H1 (cell line): Measurements from ENCODE around the gene MORN2. TPM values are rescaled to one million over a fixed set of nuclear protein-coding genes. Genes with fewer than 3 reads are reported as not detected.

ENCODE experiments used
- CTCF ChIA-PET: fragments of 300-600 bp; sonication (Branson Sonifier 250); formaldehyde crosslinking; loops from one replicate; lab custom pipeline; 2021; ENCODE audit not compliant: partially characterized antibody; lab: Charles Lee
- POLR2A ChIA-PET: fragments of 300-600 bp; sonication (Branson Sonifier 250); formaldehyde crosslinking; loops from one replicate; lab custom pipeline; 2021; ENCODE audit warnings: inconsistent platforms; ENCODE audit not compliant: partially characterized antibody; lab: Charles Lee
- DNase-seq, 2 experiments: peaks; one replicate each; pipeline versions ENCODE4 v3.0.0 to v3.0.0-alpha.2; 2010 to 2022; ENCODE audit warnings: low spot score in 2 of 2, low read depth in 1 of 2, mixed read lengths in 1 of 2
- FAIRE-seq: peaks from 2 replicates; lab custom pipeline; 2011; peaks lifted over from hg19 to GRCh38; lab: Jason Lieb, UNC
- H2AFZ ChIP-seq: 2 replicates; pipeline ENCODE4 v1.8.1; 2012; ENCODE audit warnings: low read length, inconsistent platforms
- H2AK5ac ChIP-seq: 2 replicates; pipeline ENCODE4 v1.6.1; 2013; ENCODE audit warnings: low read depth, low read length
- H2BK120ac ChIP-seq: replicated peaks from 2 replicates; pipeline ENCODE3; 2013; ENCODE audit warnings: low read depth, low read length, inconsistent platforms
- H2BK12ac ChIP-seq: 2 replicates; pipeline ENCODE4 v1.6.1; 2013; ENCODE audit warnings: low read depth, low read length
- H2BK15ac ChIP-seq: 2 replicates; pipeline ENCODE4 v1.6.1; 2013; ENCODE audit warnings: low read length
- H2BK20ac ChIP-seq: 2 replicates; pipeline ENCODE4 v1.6.1; 2013; ENCODE audit warnings: low read length
- H2BK5ac ChIP-seq: 2 replicates; pipeline ENCODE4 v1.6.1; 2013; ENCODE audit warnings: low read depth, low read length
- H3K14ac ChIP-seq: 2 replicates; pipeline ENCODE4 v1.6.1; 2013; ENCODE audit warnings: inconsistent platforms; ENCODE audit not compliant: insufficient read length
- H3K18ac ChIP-seq: 2 replicates; pipeline ENCODE4 v1.6.1; 2013; ENCODE audit warnings: low read length; ENCODE audit errors: extremely low read depth
- H3K23ac ChIP-seq: 2 replicates; pipeline ENCODE4 v1.6.1; 2013; ENCODE audit warnings: inconsistent platforms; ENCODE audit not compliant: insufficient read length
- H3K23me2 ChIP-seq: 2 replicates; pipeline ENCODE4 v1.6.1; 2013; ENCODE audit warnings: low read depth, low read length
- H3K27ac ChIP-seq: 2 replicates; pipeline ENCODE4 v1.6.1; 2011; ENCODE audit warnings: low read depth, low read length, inconsistent platforms
- H3K27me3 ChIP-seq, 4 experiments: replicated peaks in 1 of 4; 1 replicate in 1 of 4; 2 replicates in 3 of 4; pipeline versions ENCODE4 v1.6.1 to v1.8.1; 2011 to 2013; ENCODE audit warnings: low read length in 3 of 4, mild to moderate bottlenecking in 3 of 4, inconsistent platforms in 2 of 4, mixed read lengths in 2 of 4, moderate library complexity in 1 of 4; ENCODE audit not compliant: control insufficient read depth in 3 of 4, insufficient read depth in 3 of 4; ENCODE audit errors: extremely low read depth in 1 of 4
- H3K36me3 ChIP-seq, 4 experiments: 2 replicates each; pipeline versions ENCODE4 v1.6.1 to v1.8.1; 2011 to 2013; ENCODE audit warnings: mild to moderate bottlenecking in 4 of 4, low read length in 3 of 4, moderate library complexity in 2 of 4, control low read depth in 1 of 4, inconsistent platforms in 1 of 4; ENCODE audit not compliant: insufficient read depth in 4 of 4, control insufficient read depth in 2 of 4
- H3K4ac ChIP-seq: replicated peaks from 2 replicates; pipeline ENCODE3; 2013; ENCODE audit warnings: low read length, low read depth, mixed read lengths, inconsistent platforms; ENCODE audit not compliant: insufficient read length
- H3K4me1 ChIP-seq, 4 experiments: replicated peaks in 1 of 4; 1 replicate in 1 of 4; 2 replicates in 3 of 4; pipeline versions ENCODE4 v1.6.1 to v1.8.1; 2011 to 2013; ENCODE audit warnings: low read length in 3 of 4, inconsistent platforms in 2 of 4, mixed read lengths in 1 of 4; ENCODE audit not compliant: insufficient read depth in 4 of 4, control insufficient read depth in 3 of 4
- H3K4me2 ChIP-seq, 2 experiments: 2 replicates each; pipeline versions ENCODE4 v1.6.1 to v1.8.1; 2011 to 2013; ENCODE audit warnings: low read depth in 2 of 2, low read length in 2 of 2, control low read depth in 1 of 2, inconsistent platforms in 1 of 2, mild to moderate bottlenecking in 1 of 2; ENCODE audit not compliant: insufficient read depth in 1 of 2
- H3K4me3 ChIP-seq, 4 experiments: fragments of 200-600, 300-600 bp in 1 of 4; sonication (generic), shearing (Covaris generic), sonication (Bioruptor Twin) in 1 of 4; 2 replicates each; pipeline versions ENCODE4 v1.5.1 to v1.8.1; 2011 to 2016; ENCODE audit warnings: low read length in 4 of 4, low read depth in 3 of 4, control low read depth in 2 of 4, inconsistent platforms in 2 of 4, mild to moderate bottlenecking in 2 of 4, mixed read lengths in 1 of 4, moderate library complexity in 1 of 4; ENCODE audit not compliant: insufficient read depth in 2 of 4; ENCODE audit errors: extremely low read depth in 1 of 4
- H3K56ac ChIP-seq: replicated peaks from 2 replicates; pipeline ENCODE3; 2013; ENCODE audit warnings: low read depth, mild to moderate bottlenecking, mixed read lengths, low read length, inconsistent platforms; ENCODE audit not compliant: insufficient read length
- H3K79me1 ChIP-seq: 2 replicates; pipeline ENCODE4 v1.6.1; 2013; ENCODE audit warnings: low read depth, low read length, control low read depth
- H3K79me2 ChIP-seq, 2 experiments: 2 replicates each; pipeline versions ENCODE4 v1.6.1 to v1.8.1; 2012 to 2013; ENCODE audit warnings: low read length in 2 of 2, mild to moderate bottlenecking in 2 of 2, inconsistent platforms in 1 of 2; ENCODE audit not compliant: insufficient read depth in 2 of 2, control insufficient read depth in 1 of 2
- H3K9ac ChIP-seq, 4 experiments: replicated peaks in 1 of 4; 1 replicate in 1 of 4; 2 replicates in 3 of 4; pipeline versions ENCODE4 v1.6.1 to v1.8.1; 2011 to 2013; ENCODE audit warnings: low read depth in 3 of 4, low read length in 3 of 4, control low read depth in 2 of 4, mild to moderate bottlenecking in 2 of 4, moderate library complexity in 2 of 4, inconsistent platforms in 1 of 4; ENCODE audit errors: extremely low read depth in 1 of 4
- H3K9me3 ChIP-seq, 2 experiments: 2 replicates each; pipeline versions ENCODE4 v1.6.1 to v1.8.1; 2012 to 2013; ENCODE audit warnings: mild to moderate bottlenecking in 2 of 2, moderate library complexity in 2 of 2, control low read depth in 1 of 2, inconsistent platforms in 1 of 2, low read depth in 1 of 2, low read length in 1 of 2, mixed read lengths in 1 of 2; ENCODE audit not compliant: insufficient read depth in 2 of 2
- H4K20me1 ChIP-seq, 2 experiments: replicated peaks in 1 of 2; 2 replicates each; pipeline versions ENCODE3 to v1.8.1; 2011 to 2013; ENCODE audit warnings: inconsistent platforms in 2 of 2, low read length in 2 of 2, mild to moderate bottlenecking in 1 of 2; ENCODE audit not compliant: insufficient read depth in 2 of 2, control insufficient read depth in 1 of 2
- H4K5ac ChIP-seq: 2 replicates; pipeline ENCODE4 v1.6.1; 2013; ENCODE audit warnings: low read length, low read depth, mixed read lengths, inconsistent platforms; ENCODE audit not compliant: insufficient read length
- H4K8ac ChIP-seq: 2 replicates; pipeline ENCODE4 v1.8.0; 2013; ENCODE audit warnings: mild to moderate bottlenecking, moderate library complexity, low read length, inconsistent platforms; ENCODE audit not compliant: insufficient read depth; ENCODE audit errors: extremely low read depth
- H4K91ac ChIP-seq: replicated peaks from 2 replicates; pipeline ENCODE3; 2013; ENCODE audit warnings: low read length, mixed read lengths, inconsistent platforms; ENCODE audit not compliant: insufficient read length
- CHD2 ChIP-seq: IDR thresholded peaks from 2 replicates; pipeline ENCODE4 v1.6.1; 2012; ENCODE audit warnings: low read length, improper control_type of control experiment
- RAD21 ChIP-seq, 2 experiments: IDR thresholded peaks in 1 of 2; conservative IDR thresholded peaks in 1 of 2; 2 replicates each; pipeline ENCODE4 v1.6.1; 2011; ENCODE audit warnings: low read depth in 2 of 2, low read length in 2 of 2, improper control_type of control experiment in 1 of 2, inconsistent platforms in 1 of 2, mild to moderate bottlenecking in 1 of 2, moderate library complexity in 1 of 2
- RNF2 ChIP-seq: fragments of 200-900, 300-1000 bp; sonication (generic); IDR thresholded peaks from 2 replicates; pipeline ENCODE4 v1.7.1; 2016; ENCODE audit warnings: borderline replicate concordance, low read depth, mild to moderate bottlenecking, antibody characterized with exemption, low read length; ENCODE audit not compliant: poor library complexity, severe bottlenecking; ENCODE audit errors: missing control alignments
- SUZ12 ChIP-seq: fragments of 200-600 bp; sonication (generic); IDR thresholded peaks from 2 replicates; pipeline ENCODE4 v1.6.1; 2012; ENCODE audit warnings: mild to moderate bottlenecking, inconsistent platforms, low read length, moderate library complexity, mixed read lengths
- TEAD4 ChIP-seq: IDR thresholded peaks from 2 replicates; pipeline ENCODE4 v1.6.1; 2012; ENCODE audit warnings: low read depth, low read length, inconsistent platforms, mixed read lengths
- ZNF274 ChIP-seq: IDR thresholded peaks from 2 replicates; pipeline ENCODE4 v1.7.0; 2012; ENCODE audit warnings: low read length, borderline replicate concordance; ENCODE audit errors: extremely low read depth
- WGBS, 2 experiments: shearing (Covaris generic) in 1 of 2; methylation state at CpG; one replicate each; pipeline versions ENCODE4 v1.1.6 to v1.1.7; 2013 to 2015; ENCODE audit warnings: low lambda C conversion rate in 2 of 2, mixed read lengths in 2 of 2, inconsistent platforms in 1 of 2, low coverage in 1 of 2, missing lambda C conversion rate in 1 of 2; ENCODE audit not compliant: insufficient replicate concordance in 2 of 2, insufficient coverage in 1 of 2, insufficient read length in 1 of 2; ENCODE audit errors: extremely low coverage in 1 of 2, missing lambda C conversion rate in 1 of 2; 5-methylcytosine and 5-hydroxymethylcytosine counted together
- polyA plus RNA-seq, 7 experiments: library from polyadenylated mRNA; depleted of rRNA in 3 of 7; stranded (reverse) in 5 of 7; unstranded in 2 of 7; fragments of >200 nt in 5 of 7; fragments of 200-250 nt in 2 of 7; gene quantifications; 1 replicate in 5 of 7; 2 replicates in 1 of 7; 4 replicates in 1 of 7; pipeline versions ENCODE4 v1.2.1 to v1.2.3, GENCODE V29; 2011 to 2013; ENCODE audit warnings: missing spikeins in 2 of 7, mixed read lengths in 2 of 7
- total RNA-seq: library from RNA; stranded (reverse); fragmentation: NEBNext Ultra II Directional; extraction: Animal tissue kit (Norgen Biotek cat#: 25700); gene quantifications from 2 replicates; pipeline ENCODE4 v1.2.1, GENCODE V29; 2021
- TF ChIP-seq, protein P1 (sequence below): IDR thresholded peaks from 2 replicates; pipeline ENCODE4 v1.6.1; 2011; ENCODE audit warnings: low read length, improper control_type of control experiment
- TF ChIP-seq, protein P2 (sequence below), 3 experiments: IDR thresholded peaks; 1 replicate in 2 of 3; 2 replicates in 1 of 3; pipeline versions ENCODE4 v1.5.1 to v1.6.1; 2011; ENCODE audit warnings: low read length in 3 of 3, mild to moderate bottlenecking in 3 of 3, inconsistent platforms in 2 of 3, low read depth in 1 of 3, moderate library complexity in 1 of 3; ENCODE audit not compliant: insufficient read depth in 1 of 3; ENCODE audit errors: control extremely low read depth in 1 of 3

MORN2 gene
- total and polyA plus RNA-seq, 2 of the 8 experiments (the other 6 are each of a cell fraction or from before 2014, with no cell fraction given): 7.2 to 11.3 TPM

DNA sequence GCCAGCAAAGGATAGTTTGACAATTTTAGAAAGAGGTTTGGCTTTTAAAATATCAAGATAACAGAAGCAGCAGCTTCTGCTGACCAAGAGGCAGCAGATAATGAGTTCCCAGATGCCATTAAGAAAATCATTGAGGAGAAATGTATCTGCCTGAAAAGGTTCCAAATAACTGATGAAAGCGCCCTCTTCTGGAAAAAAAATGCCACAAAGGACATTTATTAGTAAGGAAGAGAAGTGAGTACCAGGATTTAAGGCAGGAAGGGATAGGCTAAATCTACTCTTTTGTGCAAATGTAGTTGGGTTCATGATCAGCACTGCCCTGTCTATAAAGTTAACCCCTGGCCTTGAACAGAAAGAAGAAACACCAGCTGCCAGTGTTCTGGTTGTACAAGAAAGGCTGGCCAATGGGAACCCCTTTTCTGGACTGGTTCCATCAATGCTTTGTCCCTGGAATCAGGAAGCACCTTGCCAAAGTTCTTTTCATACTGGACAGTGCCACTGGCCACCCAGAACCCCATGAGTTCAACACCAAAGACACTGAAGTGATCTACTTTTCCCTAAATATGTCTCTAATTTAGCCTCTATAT lies 40.7 kb upstream of the MORN2 start:
- Histone ChIP-seq H3K27ac (no peak overlapping the region), H2BK12ac (no peak overlapping the region), H3K56ac (no peak overlapping the region), H3K4me2 (no peak overlapping the region), H3K23ac (no peak overlapping the region), H4K5ac (no peak overlapping the region), H3K18ac (no peak overlapping the region), H3K27me3 (no peaks in the 10 kb centered on the region), H2BK120ac (no peak overlapping the region), H3K9ac (no peak overlapping the region), H3K36me3 (peaks cover 2 to 18% (median 7%) of the 10 kb centered on the region in 4 experiments; a peak in 6 of 8 replicates), H2BK20ac (no peak overlapping the region), H3K9me3 (no peaks in the 10 kb centered on the region), H2AK5ac (no peak overlapping the region), H3K4ac (no peak overlapping the region), H3K23me2 (no peaks in the 10 kb centered on the region), H3K79me1 (no peaks in the 10 kb centered on the region), H4K91ac (no peak overlapping the region), H3K79me2 (no peaks in the 10 kb centered on the region), H4K8ac (no peak overlapping the region), H2BK5ac (no peak overlapping the region), H3K4me1 (no peaks in the 10 kb centered on the region), H2BK15ac (no peak overlapping the region), H3K14ac (no peak overlapping the region), H4K20me1 (no peaks in the 10 kb centered on the region), H2AFZ (no peak overlapping the region), H3K4me3 (no peak overlapping the region)
- FAIRE-seq (no peak), DNase-seq (no peak)
- POLR2A ChIA-PET: interaction anchor here (0.8 to 1.4 kb wide), 2 partner anchors 84 to 87 kb away, joined by 3 to 12 read pairs; partner anchors contain the start of gene SRSF7
- CTCF ChIA-PET: interaction anchor here (0.7 to 2.3 kb wide), 11 partner anchors 8 to 98 kb away, joined by 3 to 11 read pairs (median 4); partner anchors contain the start of gene SRSF7
- 20% methylated on average over 1 of the region's 1 CpG; no CpG with 5 or more reads in 1 of the 2 experiments for WGBS, 2 experiments
- TF ChIP-seq, protein P1, sequence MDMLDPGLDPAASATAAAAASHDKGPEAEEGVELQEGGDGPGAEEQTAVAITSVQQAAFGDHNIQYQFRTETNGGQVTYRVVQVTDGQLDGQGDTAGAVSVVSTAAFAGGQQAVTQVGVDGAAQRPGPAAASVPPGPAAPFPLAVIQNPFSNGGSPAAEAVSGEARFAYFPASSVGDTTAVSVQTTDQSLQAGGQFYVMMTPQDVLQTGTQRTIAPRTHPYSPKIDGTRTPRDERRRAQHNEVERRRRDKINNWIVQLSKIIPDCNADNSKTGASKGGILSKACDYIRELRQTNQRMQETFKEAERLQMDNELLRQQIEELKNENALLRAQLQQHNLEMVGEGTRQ: no peak
- TF ChIP-seq TEAD4: no peak
- no peak for TF ChIP-seq CHD2
- TF ChIP-seq, protein P2, sequence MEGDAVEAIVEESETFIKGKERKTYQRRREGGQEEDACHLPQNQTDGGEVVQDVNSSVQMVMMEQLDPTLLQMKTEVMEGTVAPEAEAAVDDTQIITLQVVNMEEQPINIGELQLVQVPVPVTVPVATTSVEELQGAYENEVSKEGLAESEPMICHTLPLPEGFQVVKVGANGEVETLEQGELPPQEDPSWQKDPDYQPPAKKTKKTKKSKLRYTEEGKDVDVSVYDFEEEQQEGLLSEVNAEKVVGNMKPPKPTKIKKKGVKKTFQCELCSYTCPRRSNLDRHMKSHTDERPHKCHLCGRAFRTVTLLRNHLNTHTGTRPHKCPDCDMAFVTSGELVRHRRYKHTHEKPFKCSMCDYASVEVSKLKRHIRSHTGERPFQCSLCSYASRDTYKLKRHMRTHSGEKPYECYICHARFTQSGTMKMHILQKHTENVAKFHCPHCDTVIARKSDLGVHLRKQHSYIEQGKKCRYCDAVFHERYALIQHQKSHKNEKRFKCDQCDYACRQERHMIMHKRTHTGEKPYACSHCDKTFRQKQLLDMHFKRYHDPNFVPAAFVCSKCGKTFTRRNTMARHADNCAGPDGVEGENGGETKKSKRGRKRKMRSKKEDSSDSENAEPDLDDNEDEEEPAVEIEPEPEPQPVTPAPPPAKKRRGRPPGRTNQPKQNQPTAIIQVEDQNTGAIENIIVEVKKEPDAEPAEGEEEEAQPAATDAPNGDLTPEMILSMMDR (IDR thresholded peaks at IDR 0.05; ENCODE audit: control extremely low read depth in 1 of 3, insufficient read depth in 1 of 3, low read depth in 1 of 3, low read length in 3 of 3): peak in 2 of 3 experiments; percentile 29 to 51; a peak in 2 of 4 replicates
- no peak for TF ChIP-seq RNF2
- peak; percentile 36 to 39 for TF ChIP-seq RAD21 (IDR thresholded peaks at IDR 0.05 in 1 of 2, conservative IDR thresholded peaks at IDR 0.05 in 1 of 2; ENCODE audit: low read depth in 2 of 2, low read length in 2 of 2)
- no peak for TF ChIP-seq SUZ12
- no peak for TF ChIP-seq ZNF274
